Measurements from ENCODE around the gene RHBDD1. TPM values are rescaled to one million over a fixed set of nuclear protein-coding genes. Genes with fewer than 3 reads are reported as not detected.

The RHBDD1 gene
- total and polyA plus RNA-seq, 2 experiments from 2014 or later: 20.1 to 20.9 TPM

DNA sequence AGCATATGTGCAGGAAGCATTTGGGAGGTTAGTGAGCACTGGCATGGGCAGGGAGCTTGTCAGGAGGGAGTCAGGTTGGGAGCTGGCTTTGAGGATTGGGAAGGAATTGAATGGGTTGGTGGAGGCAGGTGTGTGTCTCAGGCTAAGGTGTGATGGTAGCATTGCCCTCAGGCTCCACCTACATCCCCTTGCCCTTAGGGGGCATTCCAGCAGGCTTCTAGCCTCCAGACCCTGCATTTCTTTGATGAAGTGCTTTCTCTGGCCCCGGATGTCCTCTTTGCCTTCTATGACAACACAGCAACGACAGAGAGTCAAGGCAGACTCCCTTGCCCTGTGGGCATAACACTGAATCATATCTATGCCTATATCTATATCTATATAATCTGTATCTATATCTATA lies 13.5 kb downstream of the RHBDD1 start:
- H3K4me2 ChIP-seq: no peak overlapping the region
- WGBS (ENCODE audit: low lambda C conversion rate, missing lambda C conversion rate): 77% methylated on average over 2 of the region's 2 CpGs
- no peaks in the 10 kb centered on the region for H3K27me3 ChIP-seq
- H3K4me3 ChIP-seq: no peak overlapping the region
- no peak for DNase-seq (ENCODE audit: low spot score)
- no peak overlapping the region for H2AFZ ChIP-seq
- H4K20me1 ChIP-seq (ENCODE audit: insufficient read depth, poor library complexity, severe bottlenecking): no peaks in the 10 kb centered on the region
- H3K79me2 ChIP-seq: peaks cover 14% of the 10 kb centered on the region
- TF ChIP-seq CTCF (IDR thresholded peaks at IDR 0.05; ENCODE audit: poor library complexity) (no peak), EZH2 (IDR thresholded peaks at IDR 0.05; ENCODE audit: borderline replicate concordance) (no peak), EZH2phosphoT487 (IDR thresholded peaks at IDR 0.05; ENCODE audit: low read depth, severe bottlenecking, unreplicated experiment) (no peak)
- H3K9me2 ChIP-seq (replicated peaks; ENCODE audit: insufficient read depth): no peaks in the 10 kb centered on the region
- no peak overlapping the region for H3K27ac ChIP-seq
- H3K9me3 ChIP-seq (ENCODE audit: low read depth): no peaks in the 10 kb centered on the region
- no peaks in the 10 kb centered on the region for H3K4me1 ChIP-seq (ENCODE audit: insufficient read depth)
- no peaks in the 10 kb centered on the region for H3K36me3 ChIP-seq (replicated peaks; ENCODE audit: insufficient read depth, low read depth)

GRCh38 chr2:226850024-226850423 lies 14.2 kb downstream of the RHBDD1 start:
- Histone ChIP-seq H3K36me3 (replicated peaks; ENCODE audit: insufficient read depth, low read depth) (no peaks in the 10 kb centered on the region), H2AFZ (no peak overlapping the region), H3K27ac (no peak overlapping the region), H3K79me2 (peaks cover 13% of the 10 kb centered on the region), H3K4me3 (no peak overlapping the region), H3K4me1 (ENCODE audit: insufficient read depth) (no peaks in the 10 kb centered on the region), H3K9me3 (ENCODE audit: low read depth) (no peaks in the 10 kb centered on the region), H3K4me2 (no peak overlapping the region), H3K9me2 (replicated peaks; ENCODE audit: insufficient read depth) (no peaks in the 10 kb centered on the region), H3K27me3 (no peaks in the 10 kb centered on the region), H4K20me1 (ENCODE audit: insufficient read depth, poor library complexity, severe bottlenecking) (no peaks in the 10 kb centered on the region)
- no peak for DNase-seq (ENCODE audit: low spot score)
- 89% methylated on average over 5 of the region's 5 CpGs for WGBS (ENCODE audit: low lambda C conversion rate, missing lambda C conversion rate)
- no peak for TF ChIP-seq EZH2phosphoT487 (IDR thresholded peaks at IDR 0.05; ENCODE audit: low read depth, severe bottlenecking, unreplicated experiment)
- TF ChIP-seq CTCF (IDR thresholded peaks at IDR 0.05; ENCODE audit: poor library complexity): no peak
- TF ChIP-seq EZH2 (IDR thresholded peaks at IDR 0.05; ENCODE audit: borderline replicate concordance): no peak

GRCh38 chr2:226855787-226856186 lies 19.9 kb downstream of the RHBDD1 start:
- TF ChIP-seq EZH2 (IDR thresholded peaks at IDR 0.05; ENCODE audit: borderline replicate concordance) (no peak), CTCF (IDR thresholded peaks at IDR 0.05; ENCODE audit: poor library complexity) (no peak), EZH2phosphoT487 (IDR thresholded peaks at IDR 0.05; ENCODE audit: low read depth, severe bottlenecking, unreplicated experiment) (no peak)
- Histone ChIP-seq H3K27me3 (no peaks in the 10 kb centered on the region), H3K79me2 (no peaks in the 10 kb centered on the region), H4K20me1 (ENCODE audit: insufficient read depth, poor library complexity, severe bottlenecking) (no peaks in the 10 kb centered on the region), H3K9me2 (replicated peaks; ENCODE audit: insufficient read depth) (no peaks in the 10 kb centered on the region), H3K4me1 (ENCODE audit: insufficient read depth) (no peaks in the 10 kb centered on the region), H3K9me3 (ENCODE audit: low read depth) (no peaks in the 10 kb centered on the region), H3K27ac (no peak overlapping the region), H3K4me3 (no peak overlapping the region), H3K4me2 (no peak overlapping the region), H2AFZ (no peak overlapping the region), H3K36me3 (replicated peaks; ENCODE audit: insufficient read depth, low read depth) (no peaks in the 10 kb centered on the region)
- DNase-seq (ENCODE audit: low spot score): no peak
- 90% methylated on average over 2 of the region's 2 CpGs for WGBS (ENCODE audit: low lambda C conversion rate, missing lambda C conversion rate)

GRCh38 chr2:226860087-226860486 lies 24.2 kb downstream of the RHBDD1 start:
- Histone ChIP-seq H3K4me3 (no peak overlapping the region), H3K79me2 (no peaks in the 10 kb centered on the region), H3K4me2 (no peak overlapping the region), H2AFZ (no peak overlapping the region), H3K9me3 (ENCODE audit: low read depth) (no peaks in the 10 kb centered on the region), H3K9me2 (replicated peaks; ENCODE audit: insufficient read depth) (no peaks in the 10 kb centered on the region), H3K36me3 (replicated peaks; ENCODE audit: insufficient read depth, low read depth) (no peaks in the 10 kb centered on the region), H3K27me3 (no peaks in the 10 kb centered on the region), H3K4me1 (ENCODE audit: insufficient read depth) (no peaks in the 10 kb centered on the region), H4K20me1 (ENCODE audit: insufficient read depth, poor library complexity, severe bottlenecking) (no peaks in the 10 kb centered on the region), H3K27ac (no peak overlapping the region)
- no peak for TF ChIP-seq CTCF (IDR thresholded peaks at IDR 0.05; ENCODE audit: poor library complexity)
- no peak for DNase-seq (ENCODE audit: low spot score)

All from hepatocyte (in vitro differentiated cells).